ENCODE measurements around the gene CUBN.

Gene CUBN

DNA sequence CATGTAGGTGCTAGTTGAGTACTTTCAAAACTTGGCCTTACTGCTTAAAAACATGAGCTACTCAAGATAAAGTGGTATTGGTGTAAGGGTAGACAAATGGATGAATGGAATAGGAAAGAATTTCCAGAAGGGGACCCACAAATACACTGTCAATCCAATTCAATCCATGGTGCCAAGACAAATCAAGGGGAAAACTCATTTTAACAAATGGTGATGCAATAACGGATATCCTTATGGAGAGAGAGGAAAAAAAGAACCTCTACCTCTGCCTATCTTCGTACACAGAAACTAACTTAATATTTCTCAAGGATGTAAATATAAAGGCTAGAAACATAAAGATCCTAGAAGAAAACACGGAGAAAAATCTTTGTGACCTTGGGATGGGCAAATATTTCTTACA lies 188.5 kb downstream of the CUBN start (continued):
- TF ChIP-seq ZNF596 (tag by site-specific recombination; IDR thresholded peaks at IDR 0.05) (no peak), ZNF354C (tag by site-specific recombination; IDR thresholded peaks at IDR 0.05; ENCODE audit: borderline replicate concordance, low read depth) (no peak), ZNF529 (tag by site-specific recombination; IDR thresholded peaks at IDR 0.05; ENCODE audit: insufficient replicate concordance) (no peak), ZNF335 (tag by site-specific recombination; conservative IDR thresholded peaks at IDR 0.05) (no peak)

DNA sequence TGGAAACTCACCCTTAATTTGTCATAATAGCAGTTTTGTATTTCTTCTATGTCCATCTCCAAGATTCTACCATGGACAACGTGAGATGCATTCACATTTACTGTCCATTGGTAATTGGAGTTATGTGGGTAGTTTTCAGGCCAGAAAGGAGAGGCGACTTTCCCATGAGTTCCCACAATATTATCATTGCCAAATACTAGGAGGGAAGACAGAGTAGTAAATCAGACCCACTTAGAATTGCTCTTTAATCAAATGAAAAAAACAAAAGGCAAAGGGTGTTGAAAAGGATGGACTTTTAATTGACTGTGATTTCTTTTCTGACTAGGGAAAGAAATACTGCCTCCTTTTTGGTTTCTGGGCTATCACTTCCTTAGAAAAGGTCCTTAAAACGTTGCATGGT lies 190.7 kb downstream of the CUBN start:
- CTCF ChIA-PET, result interaction anchor here (0.7 kb wide), 1 partner anchor 14 kb away, joined by 3 read pairs; no protein-coding TSS in a partner anchor
- Histone ChIP-seq H3K4me1 (ENCODE audit: control insufficient read depth, insufficient read depth, low read length) (0 out of 2 replicates have a peak, but pooled peaks cover 2% of the 10 kb centered on the region), H3K4me3 (ENCODE audit: low read depth, low read length) (no peak overlapping the region), H3K9me3 (ENCODE audit: control insufficient read depth, insufficient read depth, low read depth, low read length) (no peaks in the 10 kb centered on the region), H3K36me3 (ENCODE audit: control insufficient read depth in 2 of 2, insufficient read depth in 1 of 2, low read length in 2 of 2) (no peaks in the 10 kb centered on the region), H3K27ac (ENCODE audit: extremely low read depth, low read depth, low read length) (no peak overlapping the region)
- POLR2A ChIA-PET, result no interaction called here
- no peak for TF ChIP-seq ZSCAN16 (tag by site-specific recombination; IDR thresholded peaks at IDR 0.05)
- no peak for TF ChIP-seq SP7 (tag by site-specific recombination; IDR thresholded peaks at IDR 0.05)
- no peak for TF ChIP-seq ZNF266 (tag by site-specific recombination; IDR thresholded peaks at IDR 0.05; ENCODE audit: low read depth)
- TF ChIP-seq KLF8 (tag by site-specific recombination; IDR thresholded peaks at IDR 0.05), result no peak
- TF ChIP-seq, protein P1, sequence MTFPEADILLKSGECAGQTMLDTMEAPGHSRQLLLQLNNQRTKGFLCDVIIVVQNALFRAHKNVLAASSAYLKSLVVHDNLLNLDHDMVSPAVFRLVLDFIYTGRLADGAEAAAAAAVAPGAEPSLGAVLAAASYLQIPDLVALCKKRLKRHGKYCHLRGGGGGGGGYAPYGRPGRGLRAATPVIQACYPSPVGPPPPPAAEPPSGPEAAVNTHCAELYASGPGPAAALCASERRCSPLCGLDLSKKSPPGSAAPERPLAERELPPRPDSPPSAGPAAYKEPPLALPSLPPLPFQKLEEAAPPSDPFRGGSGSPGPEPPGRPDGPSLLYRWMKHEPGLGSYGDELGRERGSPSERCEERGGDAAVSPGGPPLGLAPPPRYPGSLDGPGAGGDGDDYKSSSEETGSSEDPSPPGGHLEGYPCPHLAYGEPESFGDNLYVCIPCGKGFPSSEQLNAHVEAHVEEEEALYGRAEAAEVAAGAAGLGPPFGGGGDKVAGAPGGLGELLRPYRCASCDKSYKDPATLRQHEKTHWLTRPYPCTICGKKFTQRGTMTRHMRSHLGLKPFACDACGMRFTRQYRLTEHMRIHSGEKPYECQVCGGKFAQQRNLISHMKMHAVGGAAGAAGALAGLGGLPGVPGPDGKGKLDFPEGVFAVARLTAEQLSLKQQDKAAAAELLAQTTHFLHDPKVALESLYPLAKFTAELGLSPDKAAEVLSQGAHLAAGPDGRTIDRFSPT (tag by site-specific recombination; IDR thresholded peaks at IDR 0.05), result no peak
- TF ChIP-seq ZNF843 (tag by site-specific recombination; IDR thresholded peaks at IDR 0.05), result no peak
- no peak for TF ChIP-seq ZNF202 (tag by site-specific recombination; IDR thresholded peaks at IDR 0.05; ENCODE audit: borderline replicate concordance)
- TF ChIP-seq ZNF560 (tag by site-specific recombination; IDR thresholded peaks at IDR 0.05; ENCODE audit: borderline replicate concordance), result no peak
- no peak for TF ChIP-seq MEIS1 (CRISPR knock-in tag; IDR thresholded peaks at IDR 0.05; ENCODE audit: borderline replicate concordance)
- no peak for TF ChIP-seq TRIM28 (IDR thresholded peaks at IDR 0.05; ENCODE audit: borderline replicate concordance, low read length)
- TF ChIP-seq, protein P2, sequence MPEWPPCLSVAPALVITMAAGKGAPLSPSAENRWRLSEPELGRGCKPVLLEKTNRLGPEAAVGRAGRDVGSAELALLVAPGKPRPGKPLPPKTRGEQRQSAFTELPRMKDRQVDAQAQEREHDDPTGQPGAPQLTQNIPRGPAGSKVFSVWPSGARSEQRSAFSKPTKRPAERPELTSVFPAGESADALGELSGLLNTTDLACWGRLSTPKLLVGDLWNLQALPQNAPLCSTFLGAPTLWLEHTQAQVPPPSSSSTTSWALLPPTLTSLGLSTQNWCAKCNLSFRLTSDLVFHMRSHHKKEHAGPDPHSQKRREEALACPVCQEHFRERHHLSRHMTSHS (tag by site-specific recombination; IDR thresholded peaks at IDR 0.05), result no peak
- no peak for TF ChIP-seq ZNF302 (tag by site-specific recombination; IDR thresholded peaks at IDR 0.05; ENCODE audit: low read depth)
- TF ChIP-seq SALL2 (tag by site-specific recombination; IDR thresholded peaks at IDR 0.05; ENCODE audit: borderline replicate concordance), result no peak
- TF ChIP-seq ZNF530 (tag by site-specific recombination; IDR thresholded peaks at IDR 0.05; ENCODE audit: low read depth), result no peak
- TF ChIP-seq, protein P3, sequence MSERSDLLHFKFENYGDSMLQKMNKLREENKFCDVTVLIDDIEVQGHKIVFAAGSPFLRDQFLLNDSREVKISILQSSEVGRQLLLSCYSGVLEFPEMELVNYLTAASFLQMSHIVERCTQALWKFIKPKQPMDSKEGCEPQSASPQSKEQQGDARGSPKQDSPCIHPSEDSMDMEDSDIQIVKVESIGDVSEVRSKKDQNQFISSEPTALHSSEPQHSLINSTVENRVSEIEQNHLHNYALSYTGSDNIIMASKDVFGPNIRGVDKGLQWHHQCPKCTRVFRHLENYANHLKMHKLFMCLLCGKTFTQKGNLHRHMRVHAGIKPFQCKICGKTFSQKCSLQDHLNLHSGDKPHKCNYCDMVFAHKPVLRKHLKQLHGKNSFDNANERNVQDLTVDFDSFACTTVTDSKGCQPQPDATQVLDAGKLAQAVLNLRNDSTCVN (tag by site-specific recombination; optimal IDR thresholded peaks at IDR 0.05), result no peak
- TF ChIP-seq ZFP37 (tag by site-specific recombination; IDR thresholded peaks at IDR 0.05), result no peak
- TF ChIP-seq, protein P4, sequence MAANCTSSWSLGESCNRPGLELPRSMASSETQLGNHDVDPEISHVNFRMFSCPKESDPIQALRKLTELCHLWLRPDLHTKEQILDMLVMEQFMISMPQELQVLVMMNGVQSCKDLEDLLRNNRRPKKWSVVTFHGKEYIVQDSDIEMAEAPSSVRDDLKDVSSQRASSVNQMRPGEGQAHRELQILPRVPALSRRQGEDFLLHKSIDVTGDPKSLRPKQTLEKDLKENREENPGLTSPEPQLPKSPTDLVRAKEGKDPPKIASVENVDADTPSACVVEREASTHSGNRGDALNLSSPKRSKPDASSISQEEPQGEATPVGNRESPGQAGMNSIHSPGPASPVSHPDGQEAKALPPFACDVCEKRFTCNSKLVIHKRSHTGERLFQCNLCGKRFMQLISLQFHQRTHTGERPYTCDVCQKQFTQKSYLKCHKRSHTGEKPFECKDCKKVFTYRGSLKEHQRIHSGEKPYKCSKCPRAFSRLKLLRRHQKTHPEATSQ (tag by site-specific recombination; IDR thresholded peaks at IDR 0.05), result no peak
- TF ChIP-seq, protein P5, sequence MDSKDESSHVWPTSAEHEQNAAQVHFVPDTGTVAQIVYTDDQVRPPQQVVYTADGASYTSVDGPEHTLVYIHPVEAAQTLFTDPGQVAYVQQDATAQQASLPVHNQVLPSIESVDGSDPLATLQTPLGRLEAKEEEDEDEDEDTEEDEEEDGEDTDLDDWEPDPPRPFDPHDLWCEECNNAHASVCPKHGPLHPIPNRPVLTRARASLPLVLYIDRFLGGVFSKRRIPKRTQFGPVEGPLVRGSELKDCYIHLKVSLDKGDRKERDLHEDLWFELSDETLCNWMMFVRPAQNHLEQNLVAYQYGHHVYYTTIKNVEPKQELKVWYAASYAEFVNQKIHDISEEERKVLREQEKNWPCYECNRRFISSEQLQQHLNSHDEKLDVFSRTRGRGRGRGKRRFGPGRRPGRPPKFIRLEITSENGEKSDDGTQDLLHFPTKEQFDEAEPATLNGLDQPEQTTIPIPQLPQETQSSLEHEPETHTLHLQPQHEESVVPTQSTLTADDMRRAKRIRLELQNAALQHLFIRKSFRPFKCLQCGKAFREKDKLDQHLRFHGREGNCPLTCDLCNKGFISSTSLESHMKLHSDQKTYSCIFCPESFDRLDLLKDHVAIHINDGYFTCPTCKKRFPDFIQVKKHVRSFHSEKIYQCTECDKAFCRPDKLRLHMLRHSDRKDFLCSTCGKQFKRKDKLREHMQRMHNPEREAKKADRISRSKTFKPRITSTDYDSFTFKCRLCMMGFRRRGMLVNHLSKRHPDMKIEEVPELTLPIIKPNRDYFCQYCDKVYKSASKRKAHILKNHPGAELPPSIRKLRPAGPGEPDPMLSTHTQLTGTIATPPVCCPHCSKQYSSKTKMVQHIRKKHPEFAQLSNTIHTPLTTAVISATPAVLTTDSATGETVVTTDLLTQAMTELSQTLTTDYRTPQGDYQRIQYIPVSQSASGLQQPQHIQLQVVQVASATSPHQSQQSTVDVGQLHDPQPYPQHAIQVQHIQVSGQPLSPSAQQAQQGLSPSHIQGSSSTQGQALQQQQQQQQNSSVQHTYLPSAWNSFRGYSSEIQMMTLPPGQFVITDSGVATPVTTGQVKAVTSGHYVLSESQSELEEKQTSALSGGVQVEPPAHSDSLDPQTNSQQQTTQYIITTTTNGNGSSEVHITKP (tag by site-specific recombination; IDR thresholded peaks at IDR 0.05), result no peak
- TF ChIP-seq ZNF629 (tag by site-specific recombination; IDR thresholded peaks at IDR 0.05), result no peak
